ENCODE results near the gene AAGAB.

GRCh38 chr15:67197364-67197695 is 57.1 kb downstream of the AAGAB start:
- TF ChIP-seq CTCF (IDR thresholded peaks at IDR 0.05; ENCODE audit: poor library complexity, severe bottlenecking) (no peak), TAF1 (IDR thresholded peaks at IDR 0.05; ENCODE audit: low read depth) (no peak), POLR2AphosphoS5 (IDR thresholded peaks at IDR 0.05) (no peak), EZH2 (IDR thresholded peaks at IDR 0.05; ENCODE audit: borderline replicate concordance, insufficient read depth, low read length, poor library complexity, severe bottlenecking) (no peak), SMC3 (conservative IDR thresholded peaks at IDR 0.05; ENCODE audit: poor library complexity) (no peak), RAD21 (conservative IDR thresholded peaks at IDR 0.05) (no peak), EP300 (conservative IDR thresholded peaks at IDR 0.05; ENCODE audit: poor library complexity, severe bottlenecking) (no peak)

All from neural cell (in vitro differentiated cells).